Naive thymus-derived CD4-positive, alpha-beta T cell (primary cell): ENCODE measurements around the gene ANKS3. TPM values are rescaled to one million over a fixed set of nuclear protein-coding genes. Genes with fewer than 3 reads are reported as not detected.

ENCODE experiments used
- ATAC-seq: fragments of 150-1000 bp; cut with Tn5 transposase; 2 replicates; pipeline ENCODE4 v1.10.0; 2021; ENCODE audit warnings: mild to moderate bottlenecking, moderate library complexity
- CTCF ChIA-PET: fragments of 350-600 bp; sonication (Branson Sonifier 250); formaldehyde crosslinking; loops from one replicate; lab custom pipeline; 2021; ENCODE audit warnings: antibody characterized with exemption; lab: Charles Lee
- POLR2A ChIA-PET: fragments of 350-600 bp; sonication (Branson Sonifier 250); formaldehyde crosslinking; loops from one replicate; lab custom pipeline; 2021; ENCODE audit warnings: antibody characterized with exemption, inconsistent platforms; lab: Charles Lee
- DNase-seq, 9 donors: peaks; one replicate each; pipeline versions ENCODE4 v3.0.0 to v3.0.0-alpha.2; 2020 to 2022; ENCODE audit warnings: mixed read lengths in 1 of 9
- H3K27ac ChIP-seq: one replicate; pipeline ENCODE4 v1.7.0; 2013; ENCODE audit warnings: mild to moderate bottlenecking, low read depth, low read length, moderate library complexity
- H3K27me3 ChIP-seq, 2 donors: one replicate each; pipeline ENCODE4 v1.7.0; 2013; ENCODE audit warnings: low read length in 2 of 2, mild to moderate bottlenecking in 2 of 2, moderate library complexity in 2 of 2; ENCODE audit not compliant: control insufficient read depth in 2 of 2, insufficient read depth in 2 of 2
- H3K36me3 ChIP-seq, 3 experiments: 1 replicate in 2 of 3; 2 replicates in 1 of 3; pipeline ENCODE4 v1.7.0; 2013; ENCODE audit warnings: low read length in 3 of 3, mild to moderate bottlenecking in 3 of 3, moderate library complexity in 1 of 3; ENCODE audit not compliant: insufficient read depth in 3 of 3, control insufficient read depth in 2 of 3
- H3K4me1 ChIP-seq, 2 donors: one replicate each; pipeline ENCODE4 v1.7.0; 2013; ENCODE audit warnings: low read length in 2 of 2, mild to moderate bottlenecking in 2 of 2, moderate library complexity in 1 of 2; ENCODE audit not compliant: control insufficient read depth in 2 of 2, insufficient read depth in 2 of 2
- H3K4me3 ChIP-seq: 2 replicates; pipeline ENCODE4 v1.7.0; 2013; ENCODE audit warnings: mild to moderate bottlenecking, low read length
- H3K9me3 ChIP-seq, 3 experiments: 1 replicate in 2 of 3; 2 replicates in 1 of 3; pipeline ENCODE4 v1.7.0; 2013; ENCODE audit warnings: low read length in 3 of 3; ENCODE audit not compliant: control insufficient read depth in 2 of 3
- H3K27ac Mint-ChIP-seq, 9 donors: one replicate each; pipeline ENCODE4 v1.8.0; 2020 to 2022; ENCODE audit warnings: mixed read lengths in 9 of 9, mild to moderate bottlenecking in 8 of 9, moderate library complexity in 5 of 9, inconsistent platforms in 2 of 9
- H3K27me3 Mint-ChIP-seq, 5 donors: one replicate each; pipeline ENCODE4 v1.8.0; 2021 to 2022; ENCODE audit warnings: mixed read lengths in 5 of 5, mild to moderate bottlenecking in 1 of 5
- H3K36me3 Mint-ChIP-seq, 5 donors: one replicate each; pipeline ENCODE4 v1.8.0; 2020 to 2022; ENCODE audit warnings: mixed read lengths in 5 of 5, mild to moderate bottlenecking in 3 of 5, inconsistent platforms in 1 of 5
- H3K4me1 Mint-ChIP-seq, 7 donors: one replicate each; pipeline ENCODE4 v1.8.0; 2020 to 2022; ENCODE audit warnings: mixed read lengths in 7 of 7, mild to moderate bottlenecking in 3 of 7, inconsistent platforms in 1 of 7
- H3K4me3 Mint-ChIP-seq, 10 donors: one replicate each; pipeline ENCODE4 v1.8.0; 2020 to 2022; ENCODE audit warnings: mild to moderate bottlenecking in 10 of 10, mixed read lengths in 10 of 10, moderate library complexity in 6 of 10, inconsistent platforms in 2 of 10
- H3K9me3 Mint-ChIP-seq, 11 donors: one replicate each; pipeline ENCODE4 v1.8.0; 2020 to 2022; ENCODE audit warnings: mixed read lengths in 11 of 11, mild to moderate bottlenecking in 4 of 11, inconsistent platforms in 1 of 11, moderate library complexity in 1 of 11
- intact Hi-C, 2 donors: fragments of 100-400 bp; cut with micrococcal nuclease; formaldehyde crosslinking; loops; one replicate each; pipeline ENCODE4 v1.15.1; 2023
- polyA plus RNA-seq, 2 donors: library from polyadenylated mRNA; unstranded; fragments of 300-500 nt; fragmentation: Illumina TruSeq; gene quantifications; one replicate each; pipeline ENCODE4 v1.2.3, GENCODE V29; 2021
- total RNA-seq, 6 experiments: library from RNA in 5 of 6; stranded (reverse) in 5 of 6; gene quantifications; 1 replicate in 5 of 6; 2 replicates in 1 of 6; pipeline ENCODE4 v1.2.3 and lab custom pipeline; 2021 to 2026

ANKS3 gene
- total and polyA plus RNA-seq, 7 experiments from 2014 or later: 4.1 to 32.7 (median 21.5) TPM

DNA sequence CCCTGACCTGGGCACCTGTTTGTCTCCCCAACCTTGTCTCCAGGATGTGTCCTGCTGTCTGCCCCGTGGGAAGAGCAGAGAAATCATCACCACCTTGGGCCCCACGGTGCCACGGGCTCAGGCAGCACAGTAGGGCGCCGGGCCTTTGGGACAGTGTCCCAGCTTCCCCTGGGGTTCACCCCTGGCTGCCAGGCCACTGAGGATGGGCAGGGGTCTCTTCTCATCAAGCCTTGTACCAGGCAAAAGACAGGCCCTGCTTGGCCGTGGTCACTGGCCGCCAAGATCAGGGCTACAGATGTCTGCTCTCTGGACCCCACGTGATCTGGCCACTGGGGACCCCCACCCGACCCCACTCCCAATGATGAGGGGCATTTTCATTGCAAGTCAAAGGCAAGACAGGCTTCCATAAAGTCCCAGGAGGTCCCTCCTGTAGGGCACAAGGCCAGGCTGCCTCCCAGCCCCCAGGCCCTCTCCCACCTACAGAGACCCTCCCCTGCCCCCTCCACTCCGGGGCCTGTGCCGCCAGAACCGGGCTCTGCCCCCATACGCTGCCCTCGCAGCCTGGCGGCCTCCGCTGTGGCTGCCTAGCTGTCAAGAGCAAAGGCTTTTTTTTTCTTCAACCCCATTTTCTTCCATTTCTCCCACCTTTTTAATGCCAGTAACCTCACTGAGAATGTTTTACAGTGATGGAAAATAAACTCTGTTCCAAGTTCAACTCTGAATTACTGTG, 14.8 kb upstream of the ANKS3 start:
- peak overlapping the region in 7 of 9 donors; percentile 62 to 93 (median 84) for H3K27ac Mint-ChIP-seq
- Histone ChIP-seq H3K27ac (no peak overlapping the region), H3K9me3 (no peaks in the 10 kb centered on the region), H3K27me3 (no peaks in the 10 kb centered on the region), H3K4me1 (peaks cover 0 to 15% of the 10 kb centered on the region in 2 donors), H3K4me3 (no peak overlapping the region), H3K36me3 (peaks cover 0 to 33% (median 2%) of the 10 kb centered on the region in 3 experiments)
- ATAC-seq: no peak
- no peaks in the 10 kb centered on the region for H3K27me3 Mint-ChIP-seq
- no peak for DNase-seq
- no peaks in the 10 kb centered on the region for H3K9me3 Mint-ChIP-seq
- peaks cover 0 to 7% (median 0%) of the 10 kb centered on the region in 5 donors for H3K36me3 Mint-ChIP-seq
- ChIA-PET CTCF (no interaction called here), POLR2A (no interaction called here)
- H3K4me3 Mint-ChIP-seq: peak overlapping the region in 4 of 10 donors; percentile 13 to 83 (median 72)
- intact Hi-C loops: no loop called here
- peaks cover 5 to 38% (median 18%) of the 10 kb centered on the region in 7 donors for H3K4me1 Mint-ChIP-seq

DNA sequence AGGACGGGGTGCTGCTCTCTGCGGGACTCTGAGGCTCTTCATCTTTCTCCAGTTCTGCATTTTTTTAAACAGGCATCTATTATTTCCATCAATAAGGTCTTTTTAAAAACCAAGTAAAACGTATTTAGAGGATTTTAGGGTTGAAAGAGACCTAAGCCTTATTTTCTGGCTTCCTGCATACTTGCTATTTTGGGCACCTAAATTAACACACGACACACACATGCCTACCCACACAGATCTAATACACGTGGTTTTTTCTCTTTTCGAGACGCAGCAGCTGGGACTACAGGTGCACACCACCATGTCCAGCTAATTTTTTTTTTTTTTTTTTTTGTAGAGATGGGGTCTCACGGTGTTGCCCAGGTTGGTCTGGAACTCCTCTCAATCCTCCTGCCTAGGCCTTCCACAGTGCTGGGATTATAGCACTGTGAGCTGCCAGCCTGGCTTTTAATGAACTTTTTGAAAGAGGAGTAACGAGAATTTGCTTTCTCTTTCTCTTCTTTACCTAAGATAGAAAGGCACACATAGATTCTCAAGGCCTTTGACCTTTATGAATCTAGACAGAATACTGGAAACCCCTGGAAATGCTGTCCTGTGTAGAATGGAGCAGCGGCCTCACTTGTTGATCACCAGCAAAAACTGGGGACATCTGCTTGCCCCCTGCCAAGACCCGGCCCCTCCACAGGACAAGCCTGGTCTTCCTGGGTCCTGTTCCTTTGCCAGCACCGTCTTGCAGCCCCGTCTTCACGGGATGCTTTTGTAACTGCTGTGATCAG, 14.0 kb upstream of the ANKS3 start:
- H3K9me3 ChIP-seq: no peaks in the 10 kb centered on the region
- H3K9me3 Mint-ChIP-seq: no peaks in the 10 kb centered on the region
- DNase-seq: peak in 1 of 9 donors; percentile 24
- peak overlapping the region in 7 of 10 donors; percentile 57 to 83 (median 70) for H3K4me3 Mint-ChIP-seq
- intact Hi-C loops: no loop called here
- no peaks in the 10 kb centered on the region for H3K27me3 ChIP-seq
- peaks cover 0 to 26% (median 2%) of the 10 kb centered on the region in 3 experiments for H3K36me3 ChIP-seq
- peaks cover 11 to 45% (median 18%) of the 10 kb centered on the region in 7 donors for H3K4me1 Mint-ChIP-seq
- ChIA-PET POLR2A (interaction anchor here (1.0 kb wide), 1 partner anchor 40 kb away, joined by 3 read pairs; no protein-coding TSS in a partner anchor), CTCF (no interaction called here)
- no peak for ATAC-seq
- peak overlapping the region; percentile 53 to 93 (median 84) for H3K27ac Mint-ChIP-seq
- H3K4me3 ChIP-seq: no peak overlapping the region
- no peaks in the 10 kb centered on the region for H3K27me3 Mint-ChIP-seq
- peaks cover 0 to 15% of the 10 kb centered on the region in 2 donors for H3K4me1 ChIP-seq
- H3K36me3 Mint-ChIP-seq: peaks cover 0 to 7% (median 0%) of the 10 kb centered on the region in 5 donors
- H3K27ac ChIP-seq: peak overlapping the region; percentile 49

GRCh38 chr16:4746991-4747574, 13.0 kb upstream of the ANKS3 start:
- Mint-ChIP-seq H3K27ac (peak overlapping the region in 4 of 9 donors; percentile 8 to 89 (median 83)), H3K4me1 (peaks cover 13 to 50% (median 18%) of the 10 kb centered on the region in 7 donors), H3K36me3 (peaks cover 0 to 7% (median 0%) of the 10 kb centered on the region in 5 donors), H3K27me3 (no peaks in the 10 kb centered on the region), H3K9me3 (no peaks in the 10 kb centered on the region), H3K4me3 (peak overlapping the region in 3 of 10 donors; percentile 57 to 74 (median 70))
- no peaks in the 10 kb centered on the region for H3K9me3 ChIP-seq
- POLR2A ChIA-PET: interaction anchor here (0.6 to 1.1 kb wide), 4 partner anchors 12 to 210 kb away, joined by 3 to 5 read pairs (median 3); no protein-coding TSS in a partner anchor
- peaks cover 0 to 16% (median 0%) of the 10 kb centered on the region in 3 experiments for H3K36me3 ChIP-seq
- peaks cover 0 to 15% of the 10 kb centered on the region in 2 donors for H3K4me1 ChIP-seq
- DNase-seq (no peak), ATAC-seq (no peak)
- intact Hi-C loops: no loop called here
- no peaks in the 10 kb centered on the region for H3K27me3 ChIP-seq
- CTCF ChIA-PET: no interaction called here
- H3K4me3 ChIP-seq: no peak overlapping the region
- H3K27ac ChIP-seq: peak overlapping the region; percentile 49

- ChIA-PET POLR2A (interaction anchor here (1.2 kb wide), 1 partner anchor 11 kb away, joined by 3 read pairs; the partner anchor contains the start of gene DNAAF8), CTCF (no interaction called here)
- peaks cover 0 to 7% (median 0%) of the 10 kb centered on the region in 3 experiments for H3K36me3 ChIP-seq
- H3K4me3 ChIP-seq: no peak overlapping the region
- Mint-ChIP-seq H3K27me3 (no peaks in the 10 kb centered on the region), H3K27ac (peak overlapping the region in 4 of 9 donors; percentile 14 to 41 (median 38)), H3K36me3 (peaks cover 0 to 3% (median 0%) of the 10 kb centered on the region in 5 donors), H3K9me3 (no peaks in the 10 kb centered on the region), H3K4me1 (peaks cover 13 to 50% (median 18%) of the 10 kb centered on the region in 7 donors), H3K4me3 (peak overlapping the region in 1 of 10 donors; percentile 16)
- H3K4me1 ChIP-seq: peaks cover 0 to 15% of the 10 kb centered on the region in 2 donors
- intact Hi-C loops: no loop called here
- no peaks in the 10 kb centered on the region for H3K27me3 ChIP-seq
- ATAC-seq (no peak), DNase-seq (no peak)
- no peak overlapping the region for H3K27ac ChIP-seq
- H3K9me3 ChIP-seq: no peaks in the 10 kb centered on the region
These were observed 12.1 kb upstream of the ANKS3 start for GRCh38 chr16:4746215-4746614.

DNA sequence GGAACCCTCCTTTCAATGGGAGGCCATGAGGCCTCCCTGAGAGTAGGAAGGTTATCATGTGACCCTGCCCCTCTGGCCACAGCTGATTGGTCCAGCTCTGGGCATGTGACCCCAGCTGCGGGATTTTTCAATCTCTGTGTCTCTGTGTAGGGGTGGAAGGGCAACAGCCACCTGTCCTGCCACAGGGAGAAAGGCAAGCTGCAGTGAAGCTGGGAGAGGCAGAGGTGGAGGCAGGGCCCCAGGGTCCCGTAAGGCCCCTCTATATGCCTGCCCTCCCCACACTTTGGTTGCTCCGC, 11.2 kb upstream of the ANKS3 start:
- Mint-ChIP-seq H3K4me1 (peaks cover 13 to 50% (median 18%) of the 10 kb centered on the region in 7 donors), H3K27me3 (no peaks in the 10 kb centered on the region), H3K36me3 (no peaks in the 10 kb centered on the region), H3K4me3 (no peak overlapping the region), H3K9me3 (no peaks in the 10 kb centered on the region), H3K27ac (no peak overlapping the region)
- peaks cover 0 to 15% of the 10 kb centered on the region in 2 donors for H3K4me1 ChIP-seq
- no peaks in the 10 kb centered on the region for H3K9me3 ChIP-seq
- no peak overlapping the region for H3K4me3 ChIP-seq
- ChIA-PET CTCF (no interaction called here), POLR2A (interaction anchor here (1.2 kb wide), 1 partner anchor 10 kb away, joined by 3 read pairs; the partner anchor contains the start of gene DNAAF8)
- ATAC-seq (no peak), DNase-seq (no peak)
- intact Hi-C loops: no loop called here
- H3K27ac ChIP-seq: no peak overlapping the region
- H3K27me3 ChIP-seq: no peaks in the 10 kb centered on the region
- H3K36me3 ChIP-seq: no peaks in the 10 kb centered on the region

- no peak for ATAC-seq
- intact Hi-C loops: no loop called here
These were observed 10.6 kb upstream of the ANKS3 start for GRCh38 chr16:4744555-4745273.

More at GRCh38 chr16:4744555-4745273, 10.6 kb upstream of the ANKS3 start:
- no peak overlapping the region for H3K4me3 Mint-ChIP-seq
- no peaks in the 10 kb centered on the region for H3K27me3 ChIP-seq
- H3K27me3 Mint-ChIP-seq: no peaks in the 10 kb centered on the region
- no peak for DNase-seq
- no peak overlapping the region for H3K27ac Mint-ChIP-seq
- H3K4me1 ChIP-seq: peaks cover 0 to 15% of the 10 kb centered on the region in 2 donors
- no peaks in the 10 kb centered on the region for H3K9me3 Mint-ChIP-seq
- no peak overlapping the region for H3K4me3 ChIP-seq
- no peak overlapping the region for H3K27ac ChIP-seq
- no peaks in the 10 kb centered on the region for H3K36me3 Mint-ChIP-seq
- no peaks in the 10 kb centered on the region for H3K36me3 ChIP-seq
- ChIA-PET POLR2A (interaction anchor here (0.7 kb wide), 1 partner anchor 10 kb away, joined by 5 read pairs; the partner anchor contains the start of gene DNAAF8), CTCF (interaction anchor here (0.6 kb wide), 1 partner anchor 61 kb away, joined by 3 read pairs; no protein-coding TSS in a partner anchor)
- H3K4me1 Mint-ChIP-seq: peaks cover 13 to 50% (median 18%) of the 10 kb centered on the region in 7 donors
- H3K9me3 ChIP-seq: no peaks in the 10 kb centered on the region
